Prostate gland (tissue), 2 donors: ENCODE results near the gene PTPRA.

ENCODE experiments used
- CTCF ChIP-seq, 4 experiments: fragments of 200-600 bp in 2 of 4; fragments of 450-650 bp in 2 of 4; sonication (generic) in 2 of 4; IDR thresholded peaks; 1 replicate in 3 of 4; 2 replicates in 1 of 4; pipeline ENCODE4 v1.5.1; 2016 to 2019; ENCODE audit warnings: antibody characterized with exemption in 4 of 4, mild to moderate bottlenecking in 2 of 4, moderate library complexity in 2 of 4
- POLR2A ChIP-seq: fragments of 450-650 bp; IDR thresholded peaks from one replicate; pipeline ENCODE4 v1.6.1; 2016; ENCODE audit warnings: antibody characterized with exemption, mild to moderate bottlenecking
- POLR2AphosphoS5 ChIP-seq: sonication (generic); formaldehyde crosslinking; IDR thresholded peaks from one replicate; pipeline ENCODE4 v1.6.1; 2017; ENCODE audit warnings: antibody characterized with exemption

GRCh38 chr20:2917266-2917665, 44.0 kb downstream of the PTPRA start:
- no peak for TF ChIP-seq POLR2A
- TF ChIP-seq CTCF (IDR thresholded peaks at IDR 0.05) = no peak
- no peak for TF ChIP-seq POLR2AphosphoS5
